Dendritic cell treated with granulocyte-macrophage colony-stimulating factor and Interleukin-4, amounts not matched to agents 40 ng/mL and 50 ng/mL, for 4 days (primary cell): ENCODE measurements around the gene PPP1R16B.

ENCODE experiments used
- H3K27ac Mint-ChIP-seq: one replicate; pipeline ENCODE4 v1.8.0; 2022; ENCODE audit warnings: mild to moderate bottlenecking, mixed read lengths
- H3K27me3 Mint-ChIP-seq: one replicate; pipeline ENCODE4 v1.8.0; 2022; ENCODE audit warnings: mild to moderate bottlenecking, mixed read lengths
- H3K36me3 Mint-ChIP-seq: one replicate; pipeline ENCODE4 v1.8.0; 2022; ENCODE audit warnings: low read depth, mixed read lengths
- H3K4me1 Mint-ChIP-seq: one replicate; pipeline ENCODE4 v1.8.0; 2022; ENCODE audit warnings: low read depth, mixed read lengths
- H3K4me3 Mint-ChIP-seq: one replicate; pipeline ENCODE4 v1.8.0; 2022; ENCODE audit warnings: mild to moderate bottlenecking, moderate library complexity, mixed read lengths
- H3K9me3 Mint-ChIP-seq: one replicate; pipeline ENCODE4 v1.8.0; 2022; ENCODE audit warnings: mixed read lengths
- intact Hi-C: fragments of 100-400 bp; cut with micrococcal nuclease; formaldehyde crosslinking; loops from one replicate; pipeline ENCODE4 v1.15.0; 2022

Gene PPP1R16B

DNA sequence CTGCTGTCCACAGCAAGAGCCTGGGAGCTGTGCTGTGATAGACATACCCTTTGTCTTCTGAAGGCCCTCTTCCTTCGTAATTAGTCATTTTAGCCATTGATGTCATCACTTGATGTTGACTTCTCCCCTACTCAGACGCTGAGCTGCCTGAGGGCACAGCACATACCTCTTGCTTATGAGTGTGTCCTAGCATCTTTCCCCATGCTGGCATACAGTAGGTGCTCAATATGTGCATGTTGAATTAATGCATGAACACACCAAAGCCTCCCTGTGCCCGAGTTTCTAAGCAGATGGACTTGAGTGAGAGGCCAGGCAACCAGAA, 85.0 kb downstream of the PPP1R16B start:
- peaks cover 14% of the 10 kb centered on the region for H3K4me1 Mint-ChIP-seq
- H3K27me3 Mint-ChIP-seq = peaks cover 9% of the 10 kb centered on the region
- intact Hi-C loops = loop anchor here (5.0 kb wide), 1 partner anchor 83 kb away; the partner anchor contains the start of gene PPP1R16B

DNA sequence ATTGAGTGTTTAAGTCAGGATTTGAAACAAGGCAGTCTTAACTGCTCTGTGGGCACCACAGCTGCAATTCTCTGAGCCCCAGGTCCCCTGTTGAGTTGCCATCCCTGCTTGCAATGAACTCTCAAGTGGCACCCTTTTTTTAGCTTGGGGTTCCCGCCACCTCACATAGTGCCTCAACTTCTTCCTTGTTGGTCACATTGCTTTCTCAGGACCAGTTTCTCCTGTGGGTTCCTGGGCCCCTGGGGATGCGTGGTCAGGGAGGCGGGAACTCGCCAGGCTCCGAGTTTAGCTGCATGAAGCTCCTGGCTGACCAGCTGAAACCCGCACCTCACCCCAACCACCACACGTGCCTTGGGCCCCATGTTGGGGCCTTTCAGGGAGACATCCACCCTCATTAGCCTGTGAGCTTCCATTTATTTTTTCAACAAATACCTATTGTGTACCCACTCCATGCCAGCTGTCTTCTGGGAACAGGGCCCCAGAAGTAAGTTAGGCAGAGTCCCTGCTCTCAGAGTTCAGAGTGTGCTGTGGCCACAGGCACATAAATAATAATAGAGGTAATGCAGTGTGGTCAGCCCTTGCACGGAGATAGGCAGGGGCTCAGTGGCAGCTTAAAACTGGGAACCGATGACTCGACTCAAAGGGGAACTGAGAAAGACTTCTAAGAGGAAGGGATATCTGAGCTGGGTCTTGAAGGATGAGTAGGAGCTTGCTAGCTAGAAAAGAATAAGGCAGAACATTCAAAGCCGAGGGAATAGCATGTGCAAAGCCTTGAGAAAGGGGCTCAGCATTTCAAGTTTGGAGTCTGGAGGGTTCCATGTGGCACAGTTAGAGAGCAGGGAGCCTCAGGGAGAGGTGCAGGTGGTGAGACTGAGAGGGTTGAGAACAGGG, 86.8 kb downstream of the PPP1R16B start:
- intact Hi-C loops = loop anchor here (2.0 to 5.0 kb wide), 2 partner anchors 85 to 246 kb away; partner anchors contain the start of gene PPP1R16B
- Mint-ChIP-seq H3K27ac (no peak overlapping the region), H3K27me3 (peaks cover 11% of the 10 kb centered on the region), H3K36me3 (peaks cover 7% of the 10 kb centered on the region), H3K4me3 (no peak overlapping the region), H3K4me1 (peaks cover 19% of the 10 kb centered on the region), H3K9me3 (peaks cover 8% of the 10 kb centered on the region)

More for the DNA sequence above, 85.0 kb downstream of the PPP1R16B start:
- Mint-ChIP-seq H3K9me3 (peaks cover 8% of the 10 kb centered on the region), H3K4me3 (no peak overlapping the region), H3K36me3 (no peaks in the 10 kb centered on the region), H3K27ac (no peak overlapping the region)

DNA sequence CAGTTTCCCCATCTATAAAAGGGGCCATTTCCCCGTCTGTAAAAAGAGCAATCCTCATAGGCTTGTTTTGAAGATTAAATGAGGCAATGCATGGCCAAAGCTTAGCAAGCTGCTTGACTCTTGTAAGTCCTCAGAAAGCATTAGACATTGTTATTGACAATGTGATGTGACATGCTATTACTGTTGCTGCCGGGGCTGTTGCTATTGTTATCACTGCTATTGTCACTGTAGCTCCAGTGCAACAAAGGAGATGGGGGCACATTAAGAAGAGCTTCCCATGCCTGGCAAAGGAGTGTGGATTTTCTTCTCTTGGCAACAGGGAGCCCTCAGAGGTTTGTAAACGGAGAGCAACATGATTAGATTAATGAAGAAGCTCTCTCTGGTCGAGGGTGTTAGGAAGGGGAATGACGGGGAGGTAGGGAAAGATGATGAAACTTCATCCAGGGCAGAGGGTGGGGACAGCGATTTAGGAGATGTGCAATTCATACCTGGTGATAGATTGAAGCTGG, 87.6 kb downstream of the PPP1R16B start:
- no peak overlapping the region for H3K4me3 Mint-ChIP-seq
- peaks cover 19% of the 10 kb centered on the region for H3K4me1 Mint-ChIP-seq
- peaks cover 8% of the 10 kb centered on the region for H3K9me3 Mint-ChIP-seq

DNA sequence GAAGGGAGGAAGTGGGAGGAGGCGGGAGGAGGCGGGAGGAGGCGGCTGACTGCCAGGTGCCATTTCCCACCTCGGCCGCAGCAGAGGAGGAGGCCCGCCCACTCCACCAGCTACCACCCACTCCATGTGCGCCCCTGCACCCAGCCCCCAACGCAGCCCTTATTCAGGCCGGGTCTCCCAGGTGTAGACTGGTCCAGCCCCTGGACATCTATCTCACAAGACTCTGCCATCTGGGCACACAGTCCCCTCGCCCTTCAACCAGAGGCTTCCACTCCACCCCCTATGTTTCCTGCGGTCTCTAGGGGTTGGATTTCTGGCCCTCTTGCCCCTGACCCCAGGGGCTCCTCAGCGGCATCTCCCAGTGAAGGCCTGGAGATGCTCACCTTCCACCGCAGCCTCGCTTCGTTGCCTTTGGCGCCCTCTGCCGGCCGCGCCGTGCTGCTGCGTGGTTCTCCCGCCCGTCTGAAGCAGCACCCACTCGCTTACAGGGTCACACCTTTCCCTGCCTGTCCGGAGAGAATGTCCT, 88.1 kb downstream of the PPP1R16B start:
- Mint-ChIP-seq H3K27me3 (peaks cover 11% of the 10 kb centered on the region), H3K27ac (no peak overlapping the region), H3K4me1 (peaks cover 19% of the 10 kb centered on the region), H3K36me3 (peaks cover 7% of the 10 kb centered on the region), H3K4me3 (no peak overlapping the region), H3K9me3 (peaks cover 8% of the 10 kb centered on the region)
- intact Hi-C loops = loop anchor here (2.0 to 5.0 kb wide), 2 partner anchors 86 to 247 kb away; partner anchors contain the start of gene PPP1R16B

More for the DNA sequence above, 87.6 kb downstream of the PPP1R16B start:
- Mint-ChIP-seq H3K27ac (no peak overlapping the region), H3K36me3 (peaks cover 7% of the 10 kb centered on the region), H3K27me3 (peaks cover 11% of the 10 kb centered on the region)
- intact Hi-C loops = loop anchor here (2.0 to 5.0 kb wide), 2 partner anchors 86 to 246 kb away; partner anchors contain the start of gene PPP1R16B

DNA sequence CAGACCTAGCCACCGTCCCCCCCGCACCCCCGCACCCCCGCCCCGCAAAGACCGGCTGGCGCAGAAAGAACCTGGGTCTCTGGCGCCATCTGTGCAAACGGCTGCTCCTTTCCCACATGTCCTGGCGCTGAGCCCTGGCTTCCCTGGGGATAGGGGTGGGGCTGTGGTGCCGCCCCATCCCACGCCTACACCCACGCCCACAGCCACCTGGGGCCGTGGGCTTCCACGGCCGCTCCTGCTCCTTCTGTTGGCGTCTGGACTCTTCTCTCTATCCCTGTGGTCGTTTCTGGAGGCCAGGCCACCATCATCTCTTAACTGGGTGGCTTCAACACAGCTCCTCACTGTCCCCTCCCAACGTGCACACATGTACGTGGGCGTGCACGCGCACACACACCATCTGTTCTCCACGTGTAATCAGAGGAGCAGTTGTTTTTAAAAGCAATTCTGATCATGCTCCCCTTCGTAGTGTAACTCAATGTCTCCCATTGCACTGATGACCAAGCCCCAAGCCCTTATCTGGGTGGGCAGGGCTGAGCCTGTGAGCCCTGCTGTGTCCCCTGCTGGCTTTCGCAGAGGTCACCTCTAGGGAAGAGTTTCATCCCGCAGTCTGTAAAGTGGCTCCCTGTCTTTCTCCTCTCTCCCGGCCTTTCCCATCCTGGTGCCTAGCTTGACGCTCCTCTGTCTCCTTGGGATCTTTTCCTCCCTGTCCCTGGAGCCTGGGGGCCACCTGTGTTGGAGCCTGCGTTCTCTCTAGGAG, 88.8 kb downstream of the PPP1R16B start:
- Mint-ChIP-seq H3K9me3 (peaks cover 8% of the 10 kb centered on the region), H3K27ac (peak overlapping the region; percentile 3), H3K27me3 (peaks cover 11% of the 10 kb centered on the region), H3K4me3 (no peak overlapping the region), H3K4me1 (peaks cover 19% of the 10 kb centered on the region), H3K36me3 (peaks cover 7% of the 10 kb centered on the region)
- intact Hi-C loops = loop anchor here (5.0 kb wide), 1 partner anchor 87 kb away; the partner anchor contains the start of gene PPP1R16B

DNA sequence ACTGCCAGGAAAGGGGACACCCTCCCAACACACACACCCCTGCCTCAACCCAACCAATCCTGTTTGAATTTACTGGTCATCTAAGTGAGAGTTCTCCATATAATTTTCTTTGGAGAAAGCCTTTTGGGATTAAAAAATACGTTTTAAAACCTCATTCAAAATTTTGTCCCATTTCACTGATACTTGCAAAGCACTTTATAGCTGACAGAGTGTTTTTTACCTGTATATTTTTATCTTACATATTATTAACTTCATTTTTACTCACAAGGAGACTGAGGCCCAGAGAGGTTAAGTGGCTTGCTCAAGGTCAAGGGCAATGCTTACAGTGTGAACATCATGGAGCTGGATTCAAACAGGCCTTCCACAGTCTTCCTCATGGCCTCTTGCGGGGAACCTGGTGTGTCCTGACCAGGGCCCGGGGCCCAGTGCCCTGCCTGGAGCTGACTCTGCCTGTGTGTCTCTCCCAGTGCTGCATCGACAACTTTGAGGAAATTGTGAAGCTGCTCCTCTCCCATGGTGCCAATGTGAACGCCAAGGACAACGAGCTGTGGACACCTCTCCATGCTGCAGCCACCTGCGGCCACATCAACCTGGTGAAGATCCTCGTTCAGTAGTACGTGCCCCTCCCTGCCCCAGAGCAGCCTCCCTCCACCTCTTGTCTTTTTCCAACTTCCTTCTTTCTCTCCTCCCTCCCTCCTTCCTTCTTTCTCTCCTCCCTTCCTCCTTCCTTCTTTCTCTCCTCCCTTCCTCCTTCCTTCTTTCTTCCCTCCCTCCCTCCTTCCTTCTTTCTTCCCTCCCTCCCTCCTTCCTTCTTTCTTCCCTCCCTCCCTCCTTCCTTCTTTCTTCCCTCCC, 89.8 kb downstream of the PPP1R16B start:
- intact Hi-C loops = no loop called here

DNA sequence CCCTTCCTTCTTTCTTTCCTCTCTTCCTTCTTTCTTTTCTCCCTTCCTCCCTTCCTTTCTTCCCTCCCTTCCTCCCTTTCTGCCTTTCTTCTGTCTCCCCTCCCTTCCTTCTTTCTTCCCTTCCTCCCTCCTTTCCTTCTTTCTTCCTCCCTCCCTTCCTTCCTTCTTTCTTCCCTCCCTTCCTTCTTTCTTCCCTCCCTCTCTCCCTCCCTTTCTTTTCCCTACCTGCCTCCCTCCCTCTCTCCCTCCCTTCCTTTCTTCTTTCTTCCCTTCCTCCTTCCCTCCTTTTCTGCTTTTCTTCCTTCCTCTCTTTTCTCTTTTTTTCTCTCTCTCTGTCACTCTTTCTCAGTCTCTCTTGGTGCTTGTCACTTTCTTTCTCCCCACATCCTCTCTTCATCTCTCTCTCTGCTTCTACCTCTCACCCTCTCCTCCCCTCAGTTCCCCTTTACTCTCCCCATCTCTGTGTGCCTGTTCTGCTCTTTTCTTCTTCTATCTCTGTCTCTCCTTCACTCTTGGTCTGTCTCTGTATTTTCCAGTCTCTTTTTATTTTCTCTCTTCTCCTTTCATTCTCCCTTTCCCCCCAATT, 90.6 kb downstream of the PPP1R16B start:
- H3K27me3 Mint-ChIP-seq = peaks cover 11% of the 10 kb centered on the region
- peak overlapping the region; percentile 4 for H3K27ac Mint-ChIP-seq
- peaks cover 8% of the 10 kb centered on the region for H3K9me3 Mint-ChIP-seq
- intact Hi-C loops = no loop called here
- no peak overlapping the region for H3K4me3 Mint-ChIP-seq
- peaks cover 7% of the 10 kb centered on the region for H3K36me3 Mint-ChIP-seq
- peaks cover 19% of the 10 kb centered on the region for H3K4me1 Mint-ChIP-seq

More for the DNA sequence above, 89.8 kb downstream of the PPP1R16B start:
- Mint-ChIP-seq H3K4me1 (peaks cover 19% of the 10 kb centered on the region), H3K36me3 (peaks cover 7% of the 10 kb centered on the region), H3K27me3 (peaks cover 11% of the 10 kb centered on the region), H3K9me3 (peaks cover 8% of the 10 kb centered on the region), H3K4me3 (no peak overlapping the region), H3K27ac (no peak overlapping the region)

DNA sequence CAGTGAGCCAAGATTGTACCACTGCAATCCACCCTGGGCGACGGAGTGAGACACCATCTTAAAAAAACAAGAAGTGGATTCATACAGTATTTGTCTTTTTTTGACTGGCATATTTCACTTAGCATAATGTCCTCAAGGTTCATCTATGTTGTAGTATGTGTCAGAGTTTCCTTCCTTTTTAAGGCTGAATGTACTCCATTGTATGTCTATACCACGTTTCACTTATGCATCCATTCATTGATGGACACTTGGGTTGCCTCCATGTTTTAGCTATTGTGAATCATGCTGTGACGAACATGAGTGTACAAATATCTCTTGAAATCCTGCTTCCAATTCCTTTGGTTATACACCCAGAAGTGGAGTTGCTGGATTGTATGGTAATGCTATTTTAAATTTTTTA, 91.8 kb downstream of the PPP1R16B start:
- intact Hi-C loops = no loop called here
- Mint-ChIP-seq H3K4me3 (no peak overlapping the region), H3K4me1 (peaks cover 17% of the 10 kb centered on the region), H3K9me3 (peaks cover 8% of the 10 kb centered on the region), H3K36me3 (peaks cover 12% of the 10 kb centered on the region), H3K27me3 (peaks cover 11% of the 10 kb centered on the region), H3K27ac (no peak overlapping the region)

DNA sequence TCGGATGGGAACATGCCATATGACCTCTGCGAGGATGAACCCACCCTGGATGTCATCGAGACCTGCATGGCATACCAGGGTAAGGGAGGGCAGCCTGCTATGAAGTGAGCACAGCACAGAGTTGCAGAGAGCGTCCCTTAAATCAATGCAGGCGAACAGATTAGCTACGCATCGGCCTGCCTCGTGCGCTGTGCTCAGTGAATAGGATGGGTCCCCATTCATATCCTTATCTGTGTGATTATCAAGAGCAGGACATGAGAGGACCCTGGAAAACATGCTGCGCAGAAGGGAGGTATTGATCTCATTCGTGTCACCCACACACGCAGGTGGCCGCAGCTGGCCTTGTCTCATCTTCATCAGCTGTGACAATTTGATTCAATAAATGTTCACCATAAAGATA, 95.1 kb downstream of the PPP1R16B start:
- peaks cover 36% of the 10 kb centered on the region for H3K36me3 Mint-ChIP-seq
- peaks cover 6% of the 10 kb centered on the region for H3K4me1 Mint-ChIP-seq
- peaks cover 9% of the 10 kb centered on the region for H3K9me3 Mint-ChIP-seq
- no peak overlapping the region for H3K27ac Mint-ChIP-seq
- H3K27me3 Mint-ChIP-seq = peaks cover 2% of the 10 kb centered on the region
- no peak overlapping the region for H3K4me3 Mint-ChIP-seq
- intact Hi-C loops = no loop called here

DNA sequence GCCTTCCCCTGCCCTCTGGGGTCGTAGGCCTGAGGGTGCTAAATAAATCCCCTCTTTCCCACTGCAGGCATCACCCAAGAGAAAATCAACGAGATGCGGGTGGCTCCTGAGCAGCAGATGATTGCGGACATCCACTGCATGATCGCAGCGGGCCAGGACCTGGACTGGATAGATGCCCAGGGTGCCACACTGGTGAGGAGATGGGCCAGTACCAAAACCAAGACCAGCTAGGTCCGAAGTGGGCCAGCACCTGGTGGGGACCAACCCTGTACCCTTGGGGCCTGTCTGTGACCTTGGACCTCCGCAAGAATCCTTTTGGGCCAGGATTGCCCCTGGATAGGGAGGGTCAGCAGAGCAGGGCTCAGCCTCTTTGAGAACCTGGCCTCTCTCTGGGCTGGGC, 97.1 kb downstream of the PPP1R16B start:
- peaks cover 9% of the 10 kb centered on the region for H3K9me3 Mint-ChIP-seq
- H3K36me3 Mint-ChIP-seq = peaks cover 42% of the 10 kb centered on the region

DNA sequence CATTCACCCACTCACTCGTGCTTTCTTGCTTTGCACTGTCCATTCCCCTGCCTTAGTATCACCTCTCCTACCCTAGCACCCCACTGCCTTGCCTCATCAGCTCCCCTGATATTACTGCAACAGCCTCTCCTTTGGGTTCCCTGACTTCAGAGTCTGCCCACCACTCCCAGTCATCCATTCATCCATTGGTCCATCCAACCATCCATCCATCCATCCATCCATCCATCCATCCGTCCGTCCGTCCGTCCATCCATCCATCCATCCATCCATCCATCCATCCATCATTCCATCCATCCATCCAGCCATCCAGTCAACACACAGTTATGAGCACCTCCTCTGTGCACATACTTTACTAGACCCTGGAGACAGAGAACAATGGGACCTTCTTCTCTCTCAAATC, 97.8 kb downstream of the PPP1R16B start:
- Mint-ChIP-seq H3K9me3 (peaks cover 9% of the 10 kb centered on the region), H3K27ac (no peak overlapping the region), H3K4me3 (no peak overlapping the region), H3K27me3 (no peaks in the 10 kb centered on the region), H3K36me3 (peaks cover 49% of the 10 kb centered on the region), H3K4me1 (no peaks in the 10 kb centered on the region)
- intact Hi-C loops = no loop called here

More for the DNA sequence above, 97.1 kb downstream of the PPP1R16B start:
- Mint-ChIP-seq H3K27ac (no peak overlapping the region), H3K27me3 (no peaks in the 10 kb centered on the region), H3K4me1 (no peaks in the 10 kb centered on the region), H3K4me3 (no peak overlapping the region)
- intact Hi-C loops = no loop called here

DNA sequence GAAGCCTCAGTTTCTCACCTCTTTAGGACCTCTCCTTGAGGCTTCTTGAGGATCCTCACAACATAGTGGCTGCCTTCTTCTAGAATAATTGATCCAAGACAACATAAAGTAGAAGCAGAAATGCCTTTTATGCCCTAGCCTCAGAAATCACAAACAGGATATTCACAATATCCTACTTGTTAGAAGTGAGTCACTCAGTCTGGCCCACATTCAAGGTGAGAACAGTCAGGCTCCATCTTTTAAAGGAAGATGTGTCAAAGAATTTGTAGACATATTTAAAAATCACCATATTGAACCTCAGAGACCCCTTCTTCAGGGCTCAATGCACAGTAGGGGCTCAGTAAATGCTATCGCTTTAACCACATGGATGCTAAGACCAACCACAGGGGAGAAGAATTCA, 99.9 kb downstream of the PPP1R16B start:
- no peaks in the 10 kb centered on the region for H3K27me3 Mint-ChIP-seq
- H3K36me3 Mint-ChIP-seq = peaks cover 51% of the 10 kb centered on the region
- H3K27ac Mint-ChIP-seq = no peak overlapping the region
- no peaks in the 10 kb centered on the region for H3K4me1 Mint-ChIP-seq
- intact Hi-C loops = no loop called here
- peaks cover 9% of the 10 kb centered on the region for H3K9me3 Mint-ChIP-seq
- H3K4me3 Mint-ChIP-seq = no peak overlapping the region
